HepG2 (cell line): ENCODE data around the gene TMEM176A. TPM values are rescaled to one million over a fixed set of nuclear protein-coding genes. Genes with fewer than 3 reads are reported as not detected.

Experiments
- ATAC-seq: fragments of 200-7000 bp; cut with Tn5 transposase; 3 replicates; pipeline ENCODE4 v1.9.1; 2020; ENCODE audit warnings: mild to moderate bottlenecking, moderate library complexity
- BruUV-seq: library from RNA; stranded (reverse); fragments of 400-500 nt; replicated peaks from 2 replicates; lab custom pipeline; 2021; lab: Mats Ljungman, UMichigan
- CTCF ChIA-PET: fragments of 300-600 bp; formaldehyde crosslinking; extraction: SDS; loops from one replicate; lab custom pipeline; 2021; ENCODE audit warnings: low total read pairs, inconsistent platforms, low intra/inter-chr PET ratio; lab: Yijun Ruan, JAX
- POLR2A ChIA-PET: fragments of 350-600 bp; sonication (Branson Sonifier 250); formaldehyde crosslinking; loops from one replicate; lab custom pipeline; 2020; ENCODE audit warnings: antibody characterized with exemption, inconsistent platforms; lab: Yijun Ruan, JAX
- DNase-seq: peaks from one replicate; pipeline ENCODE4 v3.0.0-alpha.2; 2015; ENCODE audit warnings: low spot score
- FAIRE-seq: peaks from 3 replicates; lab custom pipeline; 2011; peaks lifted over from hg19 to GRCh38; lab: Jason Lieb, UNC
- H2AFZ ChIP-seq: one replicate; pipeline ENCODE4 v1.6.1; 2011; ENCODE audit warnings: low read length, inconsistent platforms
- H3K27ac ChIP-seq: fragments of 300-600 bp; 3 replicates; pipeline ENCODE4 v1.8.0; 2011; ENCODE audit warnings: mixed run types, mild to moderate bottlenecking, mixed read lengths, low read length, inconsistent platforms; ENCODE audit not compliant: insufficient read depth; ENCODE audit errors: extremely low read length
- H3K27me3 ChIP-seq, 2 experiments: fragments of 200-600 bp in 1 of 2; 2 replicates in 1 of 2; 3 replicates in 1 of 2; pipeline versions ENCODE4 v1.6.0 to v1.8.0; 2011; ENCODE audit warnings: low read length in 2 of 2, mild to moderate bottlenecking in 2 of 2, moderate library complexity in 2 of 2, inconsistent platforms in 1 of 2; ENCODE audit not compliant: insufficient read depth in 2 of 2, control insufficient read depth in 1 of 2
- H3K36me3 ChIP-seq, 2 experiments: fragments of 200-600 bp in 1 of 2; replicated peaks in 1 of 2; 2 replicates in 1 of 2; 3 replicates in 1 of 2; pipeline versions ENCODE4 v1.5.1 to v1.8.0; 2011; ENCODE audit warnings: low read length in 2 of 2, inconsistent platforms in 1 of 2; ENCODE audit not compliant: insufficient read depth in 2 of 2, control insufficient read depth in 1 of 2
- H3K4me1 ChIP-seq: 2 replicates; pipeline ENCODE4 v1.5.1; 2012; ENCODE audit warnings: low read length, inconsistent platforms; ENCODE audit not compliant: insufficient read depth
- H3K4me2 ChIP-seq: 2 replicates; pipeline ENCODE4 v1.6.0; 2011; ENCODE audit warnings: low read depth, low read length, inconsistent platforms
- H3K4me3 ChIP-seq, 3 experiments: fragments of 200-600 bp in 1 of 3; sonication (generic), shearing (Covaris generic) in 1 of 3; replicated peaks in 1 of 3; 2 replicates each; pipeline ENCODE4 v1.5.1; 2011 to 2016; ENCODE audit warnings: low read length in 3 of 3, inconsistent platforms in 2 of 3, low read depth in 2 of 3, mild to moderate bottlenecking in 2 of 3, control low read depth in 1 of 3, mixed read lengths in 1 of 3; ENCODE audit not compliant: insufficient read depth in 1 of 3
- H3K79me2 ChIP-seq: one replicate; pipeline ENCODE4 v1.6.1; 2011; ENCODE audit warnings: low read length, inconsistent platforms; ENCODE audit not compliant: insufficient read depth
- H3K9ac ChIP-seq: 2 replicates; pipeline ENCODE4 v1.6.0; 2011; ENCODE audit warnings: mild to moderate bottlenecking, low read depth, low read length, inconsistent platforms; ENCODE audit not compliant: insufficient read depth
- H3K9me3 ChIP-seq: 2 replicates; pipeline ENCODE4 v1.5.1; 2012; ENCODE audit warnings: mild to moderate bottlenecking, low read length
- H4K20me1 ChIP-seq: 2 replicates; pipeline ENCODE4 v1.6.0; 2011; ENCODE audit warnings: inconsistent platforms, mild to moderate bottlenecking, low read length, moderate library complexity; ENCODE audit not compliant: insufficient read depth
- EED ChIP-seq: sonication (generic); formaldehyde crosslinking; IDR thresholded peaks from 2 replicates; pipeline ENCODE4 v1.5.0; 2020; ENCODE audit warnings: mild to moderate bottlenecking, missing genetic modification reagents
- EZH2 ChIP-seq: conservative IDR thresholded peaks from 2 replicates; pipeline ENCODE4 v1.6.1; 2012; ENCODE audit warnings: mild to moderate bottlenecking, low read depth, low read length, moderate library complexity
- GTF3A ChIP-seq: sonication (generic); formaldehyde crosslinking; conservative IDR thresholded peaks from 2 replicates; pipeline ENCODE4 v1.4.0; 2020; ENCODE audit warnings: mild to moderate bottlenecking, missing genetic modification reagents
- KDM5B ChIP-seq: sonication (generic); formaldehyde crosslinking; IDR thresholded peaks from 2 replicates; pipeline ENCODE4 v1.4.0; 2020; ENCODE audit warnings: missing genetic modification reagents, mild to moderate bottlenecking, borderline replicate concordance
- MLLT10 ChIP-seq: sonication (generic); formaldehyde crosslinking; IDR thresholded peaks from 2 replicates; pipeline ENCODE4 v1.4.0; 2020; ENCODE audit warnings: missing genetic modification reagents
- RCOR2 ChIP-seq: IDR thresholded peaks from 2 replicates; pipeline ENCODE4 v1.6.1; 2016; ENCODE audit warnings: missing biosample characterization, missing genetic modification reagents
- SNAI1 ChIP-seq: sonication (generic); formaldehyde crosslinking; IDR thresholded peaks from 2 replicates; pipeline ENCODE4 v1.5.0; 2020; ENCODE audit warnings: mild to moderate bottlenecking, missing genetic modification reagents, borderline replicate concordance
- SRF ChIP-seq: IDR thresholded peaks from 2 replicates; pipeline ENCODE4 v1.6.1; 2011; ENCODE audit warnings: mild to moderate bottlenecking, low read depth, low read length, moderate library complexity
- TARDBP ChIP-seq: sonication (generic); formaldehyde crosslinking; IDR thresholded peaks from 2 replicates; pipeline ENCODE4 v1.8.0; 2022; ENCODE audit warnings: mild to moderate bottlenecking, missing genetic modification reagents
- ZNF556 ChIP-seq: sonication (generic); formaldehyde crosslinking; IDR thresholded peaks from 2 replicates; pipeline ENCODE4 v1.4.0; 2020; ENCODE audit warnings: mild to moderate bottlenecking, missing genetic modification reagents, borderline replicate concordance
- ZNF710 ChIP-seq: sonication (generic); formaldehyde crosslinking; IDR thresholded peaks from 2 replicates; pipeline ENCODE4 v1.5.0; 2020; ENCODE audit warnings: mild to moderate bottlenecking, missing genetic modification reagents, borderline replicate concordance
- WGBS: methylation state at CpG from one replicate; pipeline ENCODE4 v1.1.6; 2017; ENCODE audit warnings: low lambda C conversion rate; 5-methylcytosine and 5-hydroxymethylcytosine counted together
- in situ Hi-C: cut with HindIII; loops from 2 replicates; pipeline ENCODE4 v1.10.0; 2017; ENCODE audit warnings: low pct_unique_long_range_greater_than_20kb; ENCODE audit not compliant: extremely low pct_ligation_motif_present
- intact Hi-C: fragments of 100-400 bp; cut with micrococcal nuclease; formaldehyde crosslinking; loops from one replicate; pipeline ENCODE4 v1.10.0; 2022; ENCODE audit not compliant: unreplicated experiment
- polyA plus RNA-seq, 8 experiments: library from polyadenylated mRNA; depleted of rRNA in 3 of 8; stranded (reverse) in 7 of 8; unstranded in 1 of 8; fragments of >200 nt; fragmentation: Illumina TruSeq in 4 of 8; extraction: Trizol in 4 of 8; gene quantifications; 2 replicates each; pipeline versions ENCODE4 v1.2.1 to v1.2.3, GENCODE V29; 2011 to 2016; ENCODE audit warnings: low read depth in 4 of 8, missing spikeins in 1 of 8, mixed read lengths in 1 of 8; ENCODE audit not compliant: insufficient read depth in 1 of 8
- total RNA-seq, 5 experiments: library from RNA; depleted of rRNA; stranded (reverse); fragments of >200 nt; fragmentation: Illumina TruSeq; extraction: Trizol; gene quantifications; 2 replicates each; pipeline ENCODE4 v1.2.3, GENCODE V29; 2016; ENCODE audit warnings: low read depth in 1 of 5
- TF ChIP-seq, protein P1 (sequence below): sonication (generic); formaldehyde crosslinking; IDR thresholded peaks from 2 replicates; pipeline ENCODE4 v1.8.0; 2022; ENCODE audit warnings: missing genetic modification reagents, mild to moderate bottlenecking, moderate library complexity, borderline replicate concordance
- TF ChIP-seq, protein P2 (sequence below): sonication (generic); formaldehyde crosslinking; IDR thresholded peaks from 2 replicates; pipeline ENCODE4 v1.5.0; 2020; ENCODE audit warnings: missing genetic modification reagents
- TF ChIP-seq, protein P3 (sequence below): sonication (generic); formaldehyde crosslinking; IDR thresholded peaks from 2 replicates; pipeline ENCODE4 v1.8.1; 2023; ENCODE audit warnings: mild to moderate bottlenecking, missing genetic modification reagents

TMEM176A gene
- total and polyA plus RNA-seq, 2 of the 13 experiments (the other 11 are each of a cell fraction or from before 2014, with no cell fraction given) = not detected

- H2AFZ ChIP-seq = no peak overlapping the region
- DNase-seq (no peak), ATAC-seq (no peak), FAIRE-seq (no peak)
- no peak overlapping the region for H3K4me3 ChIP-seq
- no peaks in the 10 kb centered on the region for H3K4me1 ChIP-seq
- 0% methylated on average over 1 of the region's 4 CpGs for WGBS
- intact Hi-C loops (no loop called here), in situ Hi-C loops (no loop called here)
- H3K9me3 ChIP-seq = no peaks in the 10 kb centered on the region
- no peak overlapping the region for H3K4me2 ChIP-seq
- H3K27me3 ChIP-seq = peaks cover 3 to 12% of the 10 kb centered on the region in 2 experiments; a peak in 1 of 5 replicates
- no peak overlapping the region for H3K27ac ChIP-seq
- H3K9ac ChIP-seq = no peak overlapping the region
- POLR2A ChIA-PET = no interaction called here
- no TSS peak for BruUV-seq
- no peaks in the 10 kb centered on the region for H4K20me1 ChIP-seq
- H3K79me2 ChIP-seq = no peaks in the 10 kb centered on the region
- CTCF ChIA-PET = no interaction called here
- H3K36me3 ChIP-seq = no peaks in the 10 kb centered on the region
- TF ChIP-seq ZNF710 (CRISPR knock-in tag) (no peak), EED (CRISPR knock-in tag) (no peak), EZH2 (no peak), TARDBP (CRISPR knock-in tag) (no peak), ZNF556 (CRISPR knock-in tag) (no peak), MLLT10 (CRISPR knock-in tag) (no peak), GTF3A (CRISPR knock-in tag) (no peak), KDM5B (CRISPR knock-in tag) (no peak), SNAI1 (CRISPR knock-in tag) (no peak), SRF (no peak), RCOR2 (CRISPR knock-in tag) (no peak)
- TF ChIP-seq, protein P1, sequence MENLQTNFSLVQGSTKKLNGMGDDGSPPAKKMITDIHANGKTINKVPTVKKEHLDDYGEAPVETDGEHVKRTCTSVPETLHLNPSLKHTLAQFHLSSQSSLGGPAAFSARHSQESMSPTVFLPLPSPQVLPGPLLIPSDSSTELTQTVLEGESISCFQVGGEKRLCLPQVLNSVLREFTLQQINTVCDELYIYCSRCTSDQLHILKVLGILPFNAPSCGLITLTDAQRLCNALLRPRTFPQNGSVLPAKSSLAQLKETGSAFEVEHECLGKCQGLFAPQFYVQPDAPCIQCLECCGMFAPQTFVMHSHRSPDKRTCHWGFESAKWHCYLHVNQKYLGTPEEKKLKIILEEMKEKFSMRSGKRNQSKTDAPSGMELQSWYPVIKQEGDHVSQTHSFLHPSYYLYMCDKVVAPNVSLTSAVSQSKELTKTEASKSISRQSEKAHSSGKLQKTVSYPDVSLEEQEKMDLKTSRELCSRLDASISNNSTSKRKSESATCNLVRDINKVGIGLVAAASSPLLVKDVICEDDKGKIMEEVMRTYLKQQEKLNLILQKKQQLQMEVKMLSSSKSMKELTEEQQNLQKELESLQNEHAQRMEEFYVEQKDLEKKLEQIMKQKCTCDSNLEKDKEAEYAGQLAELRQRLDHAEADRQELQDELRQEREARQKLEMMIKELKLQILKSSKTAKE (CRISPR knock-in tag) = no peak
- TF ChIP-seq, protein P2, sequence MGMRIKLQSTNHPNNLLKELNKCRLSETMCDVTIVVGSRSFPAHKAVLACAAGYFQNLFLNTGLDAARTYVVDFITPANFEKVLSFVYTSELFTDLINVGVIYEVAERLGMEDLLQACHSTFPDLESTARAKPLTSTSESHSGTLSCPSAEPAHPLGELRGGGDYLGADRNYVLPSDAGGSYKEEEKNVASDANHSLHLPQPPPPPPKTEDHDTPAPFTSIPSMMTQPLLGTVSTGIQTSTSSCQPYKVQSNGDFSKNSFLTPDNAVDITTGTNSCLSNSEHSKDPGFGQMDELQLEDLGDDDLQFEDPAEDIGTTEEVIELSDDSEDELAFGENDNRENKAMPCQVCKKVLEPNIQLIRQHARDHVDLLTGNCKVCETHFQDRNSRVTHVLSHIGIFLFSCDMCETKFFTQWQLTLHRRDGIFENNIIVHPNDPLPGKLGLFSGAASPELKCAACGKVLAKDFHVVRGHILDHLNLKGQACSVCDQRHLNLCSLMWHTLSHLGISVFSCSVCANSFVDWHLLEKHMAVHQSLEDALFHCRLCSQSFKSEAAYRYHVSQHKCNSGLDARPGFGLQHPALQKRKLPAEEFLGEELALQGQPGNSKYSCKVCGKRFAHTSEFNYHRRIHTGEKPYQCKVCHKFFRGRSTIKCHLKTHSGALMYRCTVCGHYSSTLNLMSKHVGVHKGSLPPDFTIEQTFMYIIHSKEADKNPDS (CRISPR knock-in tag) = no peak
- TF ChIP-seq, protein P3, sequence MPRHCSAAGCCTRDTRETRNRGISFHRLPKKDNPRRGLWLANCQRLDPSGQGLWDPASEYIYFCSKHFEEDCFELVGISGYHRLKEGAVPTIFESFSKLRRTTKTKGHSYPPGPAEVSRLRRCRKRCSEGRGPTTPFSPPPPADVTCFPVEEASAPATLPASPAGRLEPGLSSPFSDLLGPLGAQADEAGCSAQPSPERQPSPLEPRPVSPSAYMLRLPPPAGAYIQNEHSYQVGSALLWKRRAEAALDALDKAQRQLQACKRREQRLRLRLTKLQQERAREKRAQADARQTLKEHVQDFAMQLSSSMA (CRISPR knock-in tag) = no peak
These were observed 42.1 kb downstream of the TMEM176A start for GRCh38 chr7:150842716-150843115.
